OCI-LY3 (cell line): ENCODE data around the gene PFAS.

Experiments used
- EZH2phosphoT487 ChIP-seq: fragments of 200-600 bp; shearing (Covaris generic); IDR thresholded peaks from 2 replicates; pipeline ENCODE4 v1.6.1; 2018; ENCODE audit warnings: antibody characterized with exemption, mixed run types, low read depth
- TF ChIP-seq, protein P1 (sequence below): fragments of 200-600, 300-600 bp; sonication (generic); IDR thresholded peaks from 2 replicates; pipeline ENCODE4 v1.5.1; 2014; ENCODE audit warnings: antibody characterized with exemption, low read length, low read depth

DNA sequence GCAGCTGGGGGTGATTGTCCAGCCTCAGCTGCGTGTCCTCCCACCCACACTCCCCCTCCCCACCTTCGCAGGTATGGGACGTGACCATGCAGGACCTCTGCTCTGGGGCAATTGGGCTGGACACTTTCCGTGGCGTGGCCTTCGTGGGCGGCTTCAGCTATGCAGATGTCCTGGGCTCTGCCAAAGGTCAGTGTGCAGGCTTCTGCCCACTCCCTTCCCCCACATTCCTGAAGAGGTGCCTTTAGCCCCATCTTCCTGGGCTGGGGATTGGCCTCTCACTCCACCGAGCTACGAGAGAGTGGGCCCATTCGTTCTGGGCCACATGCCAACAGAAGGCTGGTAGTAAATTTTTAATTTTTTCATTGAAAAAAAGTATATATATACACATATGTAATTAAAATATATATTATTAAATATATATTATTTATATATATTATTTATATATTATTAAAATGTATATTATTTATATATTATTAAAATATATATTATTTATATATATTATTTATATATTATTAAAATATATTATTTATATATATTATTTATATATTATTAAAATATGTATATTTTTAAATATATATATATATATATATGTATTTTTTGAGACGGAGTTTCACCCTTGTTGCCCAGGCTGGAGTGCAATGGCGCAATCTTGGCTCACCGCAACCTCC lies 18.5 kb downstream of the PFAS start:
- TF ChIP-seq, protein P1, sequence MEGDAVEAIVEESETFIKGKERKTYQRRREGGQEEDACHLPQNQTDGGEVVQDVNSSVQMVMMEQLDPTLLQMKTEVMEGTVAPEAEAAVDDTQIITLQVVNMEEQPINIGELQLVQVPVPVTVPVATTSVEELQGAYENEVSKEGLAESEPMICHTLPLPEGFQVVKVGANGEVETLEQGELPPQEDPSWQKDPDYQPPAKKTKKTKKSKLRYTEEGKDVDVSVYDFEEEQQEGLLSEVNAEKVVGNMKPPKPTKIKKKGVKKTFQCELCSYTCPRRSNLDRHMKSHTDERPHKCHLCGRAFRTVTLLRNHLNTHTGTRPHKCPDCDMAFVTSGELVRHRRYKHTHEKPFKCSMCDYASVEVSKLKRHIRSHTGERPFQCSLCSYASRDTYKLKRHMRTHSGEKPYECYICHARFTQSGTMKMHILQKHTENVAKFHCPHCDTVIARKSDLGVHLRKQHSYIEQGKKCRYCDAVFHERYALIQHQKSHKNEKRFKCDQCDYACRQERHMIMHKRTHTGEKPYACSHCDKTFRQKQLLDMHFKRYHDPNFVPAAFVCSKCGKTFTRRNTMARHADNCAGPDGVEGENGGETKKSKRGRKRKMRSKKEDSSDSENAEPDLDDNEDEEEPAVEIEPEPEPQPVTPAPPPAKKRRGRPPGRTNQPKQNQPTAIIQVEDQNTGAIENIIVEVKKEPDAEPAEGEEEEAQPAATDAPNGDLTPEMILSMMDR, result no peak
- no peak for TF ChIP-seq EZH2phosphoT487
